NCI-H1092 (cell line): Measurements from ENCODE around the gene EFNA5.
"Not testable (repeated sequence)": the region's sequence is repeated elsewhere in the genome, so short reads cannot be mapped to it uniquely, and the experiment has no call there.

ENCODE experiments used
- DNase-seq: peaks from one replicate; lab custom pipeline; 2025; lab: John Stamatoyannopoulos, UW

Gene EFNA5

GRCh38 chr5:107457881-107458280 lies 212.9 kb downstream of the EFNA5 start:
- DNase-seq: no peak

DNA sequence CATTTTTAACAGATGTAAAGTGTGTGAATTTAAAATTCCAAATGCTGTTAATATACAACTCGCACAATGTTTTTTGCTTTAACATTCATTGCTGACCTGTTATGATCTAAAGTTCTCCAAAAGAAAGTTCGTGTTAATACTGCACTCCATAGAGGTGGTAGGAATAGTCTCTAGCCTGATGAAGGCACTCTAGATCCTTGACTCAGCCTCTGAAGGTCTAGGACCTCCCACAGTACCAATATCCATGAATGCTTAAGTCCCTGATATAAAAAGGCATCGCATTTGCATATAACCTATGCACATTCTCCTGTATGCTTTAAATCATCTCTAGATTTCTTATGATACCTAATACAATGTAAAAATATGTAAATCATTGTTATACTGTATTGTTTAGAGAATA lies 213.6 kb downstream of the EFNA5 start:
- DNase-seq: no peak

DNA sequence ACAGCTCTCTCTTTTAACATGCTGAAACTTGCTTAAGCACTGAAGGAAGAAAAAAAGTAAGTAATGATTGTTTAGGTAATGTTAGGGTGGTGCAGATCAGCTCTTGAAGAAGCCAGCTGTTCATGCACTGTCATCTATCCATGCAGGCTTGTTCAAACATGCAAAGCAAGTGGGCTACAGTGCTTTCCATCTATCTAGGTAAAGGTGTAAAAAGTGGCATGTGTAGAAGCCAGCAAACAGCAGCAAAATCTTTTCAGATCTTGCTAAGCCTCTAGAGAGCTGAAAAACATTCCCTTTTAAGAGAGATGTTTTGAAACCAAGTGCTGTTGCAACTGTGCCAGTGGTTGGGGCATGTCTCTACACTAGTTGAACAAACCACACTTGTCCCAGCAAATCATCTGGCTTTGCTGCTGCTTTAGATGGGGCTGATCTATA lies 214.4 kb downstream of the EFNA5 start:
- DNase-seq: no peak

DNA sequence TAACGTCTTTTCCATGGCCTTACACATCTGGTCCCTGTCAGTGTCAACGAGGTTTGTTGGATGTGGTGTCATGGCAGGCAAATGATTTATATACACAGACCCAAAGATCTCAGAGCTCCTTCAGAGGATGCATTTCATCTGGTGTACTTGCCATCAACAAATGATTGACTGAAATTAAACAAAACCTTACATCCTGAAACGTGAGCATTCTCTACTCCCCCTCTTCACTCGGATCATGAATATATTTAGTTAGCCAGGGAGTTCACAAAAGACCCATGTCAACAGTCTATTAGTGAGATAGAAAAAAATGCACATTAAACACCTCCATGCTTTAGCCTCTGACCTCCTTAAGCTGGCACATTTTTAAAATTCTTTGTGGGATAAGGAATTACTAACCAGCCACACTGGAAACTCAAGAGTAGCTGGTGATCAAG lies 215.6 kb downstream of the EFNA5 start:
- no peak for DNase-seq

DNA sequence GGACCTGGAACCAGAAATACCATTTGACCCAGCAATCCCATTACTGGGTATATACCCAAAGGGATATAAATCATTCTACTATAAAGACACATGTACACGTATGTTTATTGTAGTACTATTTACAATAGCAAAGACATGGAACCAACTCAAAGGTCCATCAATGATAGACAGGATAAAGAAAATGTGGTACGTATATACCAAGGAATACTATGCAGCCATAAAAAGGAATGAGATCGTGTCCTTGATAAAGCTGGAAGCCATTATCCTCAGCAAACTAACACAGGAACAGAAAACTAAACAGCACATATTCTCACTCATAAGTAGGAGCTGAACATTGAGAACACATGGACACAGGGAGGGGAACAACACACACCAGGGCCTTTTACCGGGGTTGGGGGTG lies 218.9 kb downstream of the EFNA5 start:
- not testable (repeated sequence) for DNase-seq

- DNase-seq: no peak
Measured at GRCh38 chr5:107451028-107451427, 219.7 kb downstream of the EFNA5 start.

DNA sequence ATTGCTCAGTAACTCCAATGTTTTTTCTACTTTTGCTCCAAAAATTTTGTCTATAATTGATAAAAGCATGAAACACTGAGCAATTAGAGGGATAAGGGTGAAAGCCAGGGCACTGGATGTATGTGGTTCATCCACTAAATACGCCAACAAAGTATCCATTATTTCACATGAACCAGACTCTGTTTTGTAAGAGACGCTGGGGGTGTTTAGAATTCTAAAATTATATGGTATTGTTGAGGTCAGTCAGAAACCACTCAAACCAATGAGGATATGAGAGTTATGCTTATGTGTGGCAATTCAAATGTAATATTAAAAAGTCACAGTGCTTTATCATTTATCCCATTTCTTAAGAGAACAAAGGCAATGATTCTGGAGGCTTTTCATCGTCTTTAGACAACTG lies 220.2 kb downstream of the EFNA5 start:
- DNase-seq: no peak

GRCh38 chr5:107449369-107449768 lies 221.4 kb downstream of the EFNA5 start:
- no peak for DNase-seq

GRCh38 chr5:107447587-107447986 lies 223.2 kb downstream of the EFNA5 start:
- no peak for DNase-seq

- no peak for DNase-seq
Measured at GRCh38 chr5:107446972-107447371, 223.8 kb downstream of the EFNA5 start.

GRCh38 chr5:107444300-107444699 lies 226.4 kb downstream of the EFNA5 start:
- DNase-seq: no peak

DNA sequence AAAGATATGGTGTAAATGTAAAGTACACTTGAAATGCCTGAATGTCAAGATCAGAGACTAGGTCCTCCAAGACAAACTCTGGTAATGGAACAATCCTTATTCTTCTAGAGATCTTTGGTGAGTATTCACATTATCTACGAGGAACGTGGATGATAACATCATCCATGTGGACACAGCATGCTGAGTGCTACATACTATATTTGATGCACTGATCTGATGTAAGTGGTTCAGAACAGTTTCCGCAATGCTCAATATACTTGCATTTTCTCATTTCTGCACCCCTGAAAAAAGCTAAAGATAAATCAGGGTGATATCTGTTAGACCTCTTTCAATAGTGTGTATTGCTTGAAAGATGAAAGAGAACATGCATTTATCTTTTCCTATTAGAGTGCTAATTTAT lies 226.8 kb downstream of the EFNA5 start:
- no peak for DNase-seq

- no peak for DNase-seq
Measured at GRCh38 chr5:107442452-107442851, 228.3 kb downstream of the EFNA5 start.

DNA sequence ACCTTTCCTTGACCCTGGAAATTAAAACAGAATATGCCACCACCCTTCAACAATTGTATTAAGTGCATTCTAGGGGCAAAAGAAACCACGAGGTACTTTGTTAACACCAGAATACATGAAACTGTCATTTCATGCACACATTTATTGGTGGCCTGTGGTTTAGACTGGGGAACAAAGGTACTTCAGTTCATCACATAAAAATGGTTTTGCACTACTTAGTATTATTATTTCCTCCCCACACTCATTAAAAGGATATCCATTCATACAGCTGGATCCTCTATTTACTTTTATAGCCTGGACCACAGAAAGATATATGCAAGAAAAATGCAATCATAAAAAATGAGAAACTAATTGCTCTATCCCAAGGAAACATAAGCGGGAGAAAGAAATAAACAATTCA lies 230.9 kb downstream of the EFNA5 start:
- DNase-seq: no peak

DNA sequence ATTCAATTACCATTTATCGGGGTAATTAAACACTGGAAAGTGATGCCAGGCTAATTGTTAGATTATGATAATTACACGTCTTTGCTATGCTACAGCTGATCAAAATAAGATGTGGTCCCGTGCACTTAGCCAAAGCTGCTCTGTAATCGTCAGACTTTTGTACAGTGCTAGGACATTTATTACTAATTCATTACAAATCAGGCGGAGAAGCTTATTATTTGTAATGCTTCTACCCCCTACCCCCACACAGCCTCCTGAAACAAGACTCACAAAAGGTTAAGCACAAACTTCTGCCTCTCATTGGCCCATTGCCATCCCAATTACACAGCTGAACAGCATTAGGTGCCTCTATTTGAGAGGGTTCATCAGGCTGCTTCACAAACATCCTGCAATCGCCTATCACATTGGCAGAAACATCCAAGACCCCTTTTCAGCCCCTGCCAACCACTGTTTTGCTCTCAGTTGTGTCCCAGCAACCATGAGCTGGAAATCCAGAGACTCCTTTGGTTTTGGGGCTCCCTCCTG lies 232.7 kb downstream of the EFNA5 start:
- no peak for DNase-seq

DNA sequence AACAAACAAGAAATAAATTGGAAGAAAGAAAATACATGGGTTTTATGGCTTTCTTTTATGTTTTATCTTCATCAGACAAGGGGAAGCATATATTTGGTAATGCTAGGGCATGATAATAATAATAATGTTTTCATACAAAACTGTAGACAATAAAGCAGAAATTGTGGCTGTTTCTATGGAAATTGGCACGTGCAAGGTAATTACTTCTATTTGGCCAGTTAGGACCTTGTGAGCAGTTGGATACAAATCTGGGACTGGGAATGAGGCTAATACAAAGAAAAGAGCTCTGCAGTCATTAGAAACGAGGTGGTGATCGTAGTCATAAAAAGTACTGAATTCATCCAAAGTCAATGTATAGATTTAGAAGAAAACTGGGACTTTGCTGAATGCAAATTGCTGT lies 233.6 kb downstream of the EFNA5 start:
- no peak for DNase-seq

DNA sequence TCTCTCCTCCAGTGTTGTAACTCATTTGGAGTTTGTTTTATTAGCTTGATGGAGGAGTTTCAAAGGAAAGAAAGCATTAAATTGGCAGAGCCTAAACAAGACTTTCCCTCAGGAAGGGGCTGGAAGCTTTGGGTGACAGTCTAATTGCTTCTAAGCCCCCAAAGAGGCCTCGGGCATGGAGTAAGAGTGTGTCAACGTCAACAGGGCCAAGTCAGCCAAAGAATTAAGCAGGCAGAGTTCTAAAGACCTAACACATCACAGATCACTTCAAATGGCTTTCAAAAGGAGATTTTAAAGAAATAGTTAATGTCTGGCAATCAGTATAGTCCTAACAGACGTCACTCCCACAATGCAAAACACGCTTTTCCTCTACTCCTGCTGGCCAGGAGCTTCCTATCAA lies 234.5 kb downstream of the EFNA5 start:
- no peak for DNase-seq

- DNase-seq: no peak
Measured at GRCh38 chr5:107435061-107435460, 235.7 kb downstream of the EFNA5 start.

DNA sequence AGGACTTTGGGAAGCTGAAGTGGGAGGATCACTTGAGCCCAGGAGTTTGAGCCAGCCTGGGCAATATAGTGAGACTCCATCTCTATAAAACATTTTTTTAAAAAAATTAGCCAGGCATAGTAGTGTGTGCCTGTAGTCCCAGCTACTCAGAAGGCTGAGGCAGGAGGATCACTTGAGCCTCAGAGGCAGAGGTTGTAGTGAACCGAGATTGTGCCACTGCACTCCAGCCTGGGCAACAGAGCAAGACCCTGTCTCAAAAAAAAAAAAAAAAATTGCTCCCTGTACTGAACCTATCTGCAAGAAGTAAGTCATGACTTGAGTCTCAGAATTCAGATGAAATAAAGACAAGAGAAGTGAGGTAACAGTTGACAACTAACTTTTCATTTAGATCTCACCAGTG lies 237.1 kb downstream of the EFNA5 start:
- DNase-seq: not testable (repeated sequence)

- DNase-seq: no peak
Measured at GRCh38 chr5:107431998-107432397, 238.7 kb downstream of the EFNA5 start.

DNA sequence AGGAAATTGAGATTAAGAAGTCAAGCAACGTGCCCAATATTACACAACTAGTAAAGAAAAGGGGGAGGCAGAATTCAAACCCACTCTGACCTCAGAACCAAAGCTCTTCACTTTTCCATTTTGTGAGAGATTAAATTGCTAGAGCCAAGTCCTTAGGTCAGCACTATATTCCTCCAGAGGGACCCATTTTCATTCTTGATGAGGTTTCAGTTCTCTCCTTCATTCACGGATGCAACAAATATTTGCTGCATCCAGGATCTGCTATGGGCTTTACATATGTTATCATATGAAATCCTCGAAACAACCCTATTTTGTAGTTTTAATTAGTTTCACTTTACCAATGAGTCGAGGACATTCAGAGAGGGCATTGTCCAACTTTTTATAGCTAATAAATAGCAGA lies 239.2 kb downstream of the EFNA5 start:
- DNase-seq: no peak

GRCh38 chr5:107430071-107430625 lies 240.6 kb downstream of the EFNA5 start:
- no peak for DNase-seq

- no peak for DNase-seq
Measured at GRCh38 chr5:107428303-107428813, 242.4 kb downstream of the EFNA5 start.

DNA sequence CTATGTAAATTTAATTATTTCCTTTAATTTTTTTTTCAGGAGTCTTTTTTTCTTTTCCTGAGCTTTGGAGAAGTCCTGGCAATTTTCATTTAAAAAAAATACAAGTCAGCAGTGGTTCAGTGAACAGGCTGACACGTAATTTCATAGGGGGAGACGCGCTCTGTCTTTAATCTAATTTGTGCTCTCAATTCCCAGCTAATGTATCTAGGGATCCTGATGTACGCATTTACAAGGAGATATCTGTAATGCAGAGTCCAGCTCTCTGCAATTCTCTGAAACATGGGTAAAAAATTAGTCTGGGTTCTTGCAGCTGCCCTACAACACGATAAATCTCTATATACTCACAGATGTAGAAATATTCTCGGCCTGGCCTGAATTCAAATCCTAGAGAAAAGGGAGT lies 243.9 kb downstream of the EFNA5 start:
- DNase-seq: no peak
